Measurements from ENCODE around the gene CAMSAP2. TPM values are rescaled to one million over a fixed set of nuclear protein-coding genes. Genes with fewer than 3 reads are reported as not detected.

The CAMSAP2 gene
- total and polyA plus RNA-seq, 2 of the 4 experiments (the other 2 are of a cell fraction): 8.3 to 29.4 TPM

- CTCF ChIA-PET: no interaction called here
- no TSS peak for BruUV-seq (replicated peaks)
Observed at GRCh38 chr1:200901796-200902444, 163.2 kb downstream of the CAMSAP2 start.

More at GRCh38 chr1:200901796-200902444, 163.2 kb downstream of the CAMSAP2 start:
- Histone ChIP-seq H3K27ac (ENCODE audit: insufficient read depth, low read length) (no peak overlapping the region), H3K27me3 (ENCODE audit: control insufficient read depth, insufficient read depth, low read length) (peaks cover 21% of the 10 kb centered on the region), H3K4me3 (ENCODE audit: insufficient read depth, low read depth, low read length) (no peak overlapping the region), H2BK15ac (ENCODE audit: low read depth, low read length) (no peak overlapping the region), H3K18ac (ENCODE audit: low read depth, low read length) (no peak overlapping the region), H3K56ac (ENCODE audit: extremely low read depth, insufficient read depth, low read length) (no peak overlapping the region), H3K4me1 (ENCODE audit: control insufficient read depth, insufficient read depth, low read length) (no peaks in the 10 kb centered on the region), H4K5ac (ENCODE audit: low read depth, low read length) (no peak overlapping the region), H2BK20ac (ENCODE audit: low read depth, low read length) (no peak overlapping the region), H3K4me2 (ENCODE audit: low read depth, low read length) (no peak overlapping the region), H4K20me1 (ENCODE audit: insufficient read depth, low read length) (no peaks in the 10 kb centered on the region; the same call in 1 of the 2 replicates), H2AK5ac (ENCODE audit: low read depth, low read length) (no peak overlapping the region), H3K23ac (ENCODE audit: low read depth, low read length) (no peak overlapping the region), H3K9me1 (ENCODE audit: insufficient read depth, low read length) (no peaks in the 10 kb centered on the region), H2BK5ac (ENCODE audit: low read depth, low read length, poor library complexity, severe bottlenecking) (no peak overlapping the region), H2AK9ac (replicated peaks; ENCODE audit: low read depth, low read length, poor library complexity) (no peak overlapping the region), H3K36me3 (ENCODE audit: control insufficient read depth, insufficient read depth, low read length) (no peaks in the 10 kb centered on the region), H2AFZ (replicated peaks; ENCODE audit: low read length, poor library complexity) (no peak overlapping the region), H3K4ac (ENCODE audit: low read depth, low read length) (no peak overlapping the region), H3K14ac (replicated peaks; ENCODE audit: low read depth, low read length) (no peak overlapping the region), H2BK120ac (ENCODE audit: low read depth, low read length) (no peak overlapping the region), H3K79me1 (ENCODE audit: low read depth in 1 of 2, low read length in 2 of 2) (no peaks in the 10 kb centered on the region), H4K91ac (ENCODE audit: insufficient read depth, low read depth, low read length) (no peak overlapping the region), H3K9me3 (ENCODE audit: control insufficient read depth, insufficient read depth, low read length) (no peaks in the 10 kb centered on the region), H4K8ac (ENCODE audit: low read depth in 2 of 2, low read length in 2 of 2) (no peak overlapping the region), H3K9ac (ENCODE audit: low read depth, low read length) (no peak overlapping the region)
- intact Hi-C loops (cut with micrococcal nuclease) (no loop called here), dilution Hi-C loops (cut with HindIII; ENCODE audit: low sequenced_read_pairs, unreplicated experiment) (no loop called here), in situ Hi-C loops (cut with MboI; ENCODE audit: low sequenced_read_pairs) (no loop called here)
- ATAC-seq (ENCODE audit: low read depth) (no peak), DNase-seq (no peak)
- WGBS, 2 experiments (ENCODE audit: extremely low coverage in 2 of 2, insufficient read length in 1 of 2): 83% methylated on average over 2 of the region's 8 CpGs; no CpG with 5 or more reads in 1 of the 2 experiments
- no peak for TF ChIP-seq BHLHE40 (IDR thresholded peaks at IDR 0.05; ENCODE audit: low read depth, low read length)
- no peak for TF ChIP-seq MAFK (IDR thresholded peaks at IDR 0.05; ENCODE audit: low read depth, low read length)
- no peak for TF ChIP-seq SMC3 (IDR thresholded peaks at IDR 0.05; ENCODE audit: low read depth, low read length)
- TF ChIP-seq NFE2L2 (IDR thresholded peaks at IDR 0.05; ENCODE audit: low read depth, low read length): no peak
- no peak for TF ChIP-seq USF2 (IDR thresholded peaks at IDR 0.05; ENCODE audit: low read depth, low read length)
- no peak for TF ChIP-seq RAD21 (IDR thresholded peaks at IDR 0.05; ENCODE audit: low read length)
- no peak for TF ChIP-seq ELK1 (IDR thresholded peaks at IDR 0.05; ENCODE audit: borderline replicate concordance, low read depth, low read length)
- no peak for TF ChIP-seq POLR2A (IDR thresholded peaks at IDR 0.05; ENCODE audit: low read depth, low read length)
- TF ChIP-seq MXI1 (IDR thresholded peaks at IDR 0.05; ENCODE audit: borderline replicate concordance, low read depth, low read length): no peak
- TF ChIP-seq MAZ (IDR thresholded peaks at IDR 0.05; ENCODE audit: borderline replicate concordance, low read depth, low read length): no peak
- no peak for TF ChIP-seq RFX5 (IDR thresholded peaks at IDR 0.05; ENCODE audit: low read depth, low read length)
- no peak for TF ChIP-seq CHD1 (IDR thresholded peaks at IDR 0.05; ENCODE audit: low read depth, low read length)
- no peak for TF ChIP-seq CEBPB (IDR thresholded peaks at IDR 0.05; ENCODE audit: low read depth, low read length)
- TF ChIP-seq FOS (IDR thresholded peaks at IDR 0.05; ENCODE audit: low read depth, low read length): no peak
- no peak for TF ChIP-seq CTCF (conservative IDR thresholded peaks at IDR 0.05; ENCODE audit: low read depth, low read length)
- POLR2A ChIA-PET (ENCODE audit: unreplicated experiment): interaction anchor here (0.6 kb wide), 1 partner anchor 150 kb away, joined by 3 read pairs; no protein-coding TSS in a partner anchor

Data from IMR-90 (cell line).